ENCODE data around the gene RGS4.

Gene RGS4

GRCh38 chr1:163066686-163067085, 2.5 kb upstream of the RGS4 start:
- TF ChIP-seq, protein P1, sequence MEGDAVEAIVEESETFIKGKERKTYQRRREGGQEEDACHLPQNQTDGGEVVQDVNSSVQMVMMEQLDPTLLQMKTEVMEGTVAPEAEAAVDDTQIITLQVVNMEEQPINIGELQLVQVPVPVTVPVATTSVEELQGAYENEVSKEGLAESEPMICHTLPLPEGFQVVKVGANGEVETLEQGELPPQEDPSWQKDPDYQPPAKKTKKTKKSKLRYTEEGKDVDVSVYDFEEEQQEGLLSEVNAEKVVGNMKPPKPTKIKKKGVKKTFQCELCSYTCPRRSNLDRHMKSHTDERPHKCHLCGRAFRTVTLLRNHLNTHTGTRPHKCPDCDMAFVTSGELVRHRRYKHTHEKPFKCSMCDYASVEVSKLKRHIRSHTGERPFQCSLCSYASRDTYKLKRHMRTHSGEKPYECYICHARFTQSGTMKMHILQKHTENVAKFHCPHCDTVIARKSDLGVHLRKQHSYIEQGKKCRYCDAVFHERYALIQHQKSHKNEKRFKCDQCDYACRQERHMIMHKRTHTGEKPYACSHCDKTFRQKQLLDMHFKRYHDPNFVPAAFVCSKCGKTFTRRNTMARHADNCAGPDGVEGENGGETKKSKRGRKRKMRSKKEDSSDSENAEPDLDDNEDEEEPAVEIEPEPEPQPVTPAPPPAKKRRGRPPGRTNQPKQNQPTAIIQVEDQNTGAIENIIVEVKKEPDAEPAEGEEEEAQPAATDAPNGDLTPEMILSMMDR (conservative IDR thresholded peaks at IDR 0.05): no peak
- no peak overlapping the region for H3K27ac ChIP-seq

DNA sequence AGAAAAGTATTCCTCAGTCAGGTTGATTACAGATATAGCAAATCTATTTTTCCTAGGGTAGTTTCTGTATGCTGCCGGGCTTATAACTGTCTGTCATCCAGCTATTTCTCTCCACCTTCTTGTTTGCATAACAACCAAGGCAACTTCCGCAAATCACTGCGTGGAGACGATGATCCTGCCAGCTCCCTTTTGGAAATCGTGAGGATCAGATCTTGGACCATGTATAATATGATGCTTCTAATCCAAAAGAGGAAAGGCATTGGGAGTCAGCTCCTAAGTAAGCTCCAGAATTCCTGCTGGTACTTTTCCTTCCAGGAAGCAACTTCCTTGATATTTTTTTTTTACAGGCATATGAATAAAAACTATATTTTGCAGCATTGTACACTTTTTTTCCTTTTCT, 445 bp upstream of the RGS4 start:
- peak overlapping the region; percentile 67 for H3K27ac ChIP-seq

DNA sequence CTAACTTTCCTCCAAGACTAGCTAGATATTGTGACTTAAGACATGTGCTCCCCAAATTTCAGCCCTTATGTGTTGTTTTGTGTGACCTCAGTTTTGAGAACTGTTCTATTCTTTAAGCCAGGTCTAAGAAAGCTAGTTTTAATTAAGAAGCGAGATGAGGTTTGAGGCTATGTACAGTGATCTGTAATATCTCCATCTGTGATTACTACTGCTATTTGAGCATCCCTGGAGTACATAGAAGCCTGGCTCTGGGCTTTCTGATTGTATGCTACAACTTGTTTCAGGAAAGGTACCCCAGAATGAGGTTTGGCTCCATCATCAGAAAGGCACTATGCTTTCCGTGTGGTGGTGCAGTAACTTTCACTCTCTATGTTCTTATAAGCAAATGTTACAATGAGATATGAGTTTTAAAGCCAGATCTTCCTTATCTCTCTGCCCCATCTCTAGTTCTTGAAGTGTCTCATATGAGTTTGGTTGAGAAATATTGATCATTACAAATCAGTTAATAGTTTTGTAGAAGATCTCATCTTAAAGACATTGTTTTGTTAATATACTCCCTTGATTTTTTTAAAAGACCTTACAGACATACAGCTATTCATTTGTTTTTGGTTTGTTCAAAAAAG, 605 bp downstream of the RGS4 start:
- TF ChIP-seq, protein P1 (conservative IDR thresholded peaks at IDR 0.05): no peak
- H3K27ac ChIP-seq: peak overlapping the region; percentile 67

More for the DNA sequence above, 445 bp upstream of the RGS4 start:
- TF ChIP-seq, protein P1 (conservative IDR thresholded peaks at IDR 0.05): no peak

DNA sequence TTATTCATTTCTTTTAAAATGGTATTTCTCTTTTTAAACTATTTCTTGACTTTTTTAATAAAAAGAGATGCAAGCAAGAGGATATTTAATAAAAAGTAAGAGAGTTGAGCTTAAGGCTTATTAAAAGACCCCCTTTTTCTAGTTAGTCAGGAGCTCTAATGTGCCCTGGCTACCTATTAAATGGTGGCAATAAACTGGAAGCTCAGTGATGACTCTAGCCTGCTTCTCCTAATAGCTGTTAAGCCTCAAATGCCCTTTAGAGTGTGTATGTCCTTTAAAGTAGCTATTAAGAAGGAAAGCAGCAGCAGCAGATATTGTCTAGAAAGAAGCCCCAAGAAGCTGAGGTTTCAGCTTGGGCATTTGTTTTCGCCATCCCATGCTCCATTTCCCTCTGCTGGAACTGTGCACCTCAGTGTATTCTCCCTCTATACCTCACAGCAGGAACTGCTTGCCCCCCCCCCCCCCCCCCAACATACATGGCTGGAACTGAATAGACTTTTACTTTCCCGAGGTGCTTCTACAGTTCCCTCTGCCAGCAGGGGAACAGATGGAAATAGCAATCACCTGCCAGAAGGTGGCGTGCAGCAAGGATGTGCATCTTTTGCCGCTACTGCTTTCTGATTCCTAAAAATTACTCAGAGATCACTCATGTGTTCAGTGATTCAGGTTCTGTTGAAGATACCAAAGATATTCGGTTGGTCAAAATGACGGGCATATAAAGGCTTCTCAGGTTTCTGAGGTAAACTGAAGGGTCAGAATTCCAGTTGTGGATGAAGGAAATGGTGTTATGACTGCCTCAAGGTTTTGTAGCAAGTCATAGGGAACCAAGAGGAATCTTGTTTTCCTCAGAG, 2.5 kb downstream of the RGS4 start:
- H3K27ac ChIP-seq: peak overlapping the region; percentile 67; the same call in 1 of the 2 replicates
- TF ChIP-seq, protein P1 (conservative IDR thresholded peaks at IDR 0.05): peak; percentile 79

- no peak overlapping the region for H3K27ac ChIP-seq
- TF ChIP-seq, protein P1 (conservative IDR thresholded peaks at IDR 0.05): no peak
Measured at GRCh38 chr1:163072658-163073057, 3.5 kb downstream of the RGS4 start.

DNA sequence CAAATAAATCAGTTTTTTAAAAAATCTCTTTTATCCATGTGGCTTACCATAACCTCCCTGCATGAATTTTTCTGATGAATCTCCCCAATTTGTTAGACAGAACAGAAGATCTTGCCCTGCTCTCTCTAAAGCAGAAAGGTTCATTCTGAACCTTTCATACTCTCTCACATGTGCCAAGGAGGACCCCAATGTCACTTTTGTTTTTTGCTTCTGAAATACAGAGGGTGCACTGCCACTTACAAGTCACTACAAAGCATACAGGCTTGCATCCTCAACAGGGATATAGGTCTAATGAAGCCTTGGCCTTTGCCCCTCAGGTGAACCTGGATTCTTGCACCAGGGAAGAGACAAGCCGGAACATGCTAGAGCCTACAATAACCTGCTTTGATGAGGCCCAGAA, 4.8 kb downstream of the RGS4 start:
- TF ChIP-seq, protein P1 (conservative IDR thresholded peaks at IDR 0.05): no peak
- H3K27ac ChIP-seq: no peak overlapping the region

GRCh38 chr1:163074716-163075284, 5.6 kb downstream of the RGS4 start:
- H3K27ac ChIP-seq: 0 out of 2 replicates have a peak overlapping the region, but pooled peaks have one; percentile 17
- TF ChIP-seq, protein P1 (conservative IDR thresholded peaks at IDR 0.05): no peak
